ENCODE results near the gene BEND5.

Gene BEND5

GRCh38 chr1:48679859-48680258, 96.8 kb downstream of the BEND5 start:
- no peak for DNase-seq (ENCODE audit: low spot score)

- no peak for DNase-seq (ENCODE audit: low spot score)
Measured at GRCh38 chr1:48678710-48679505, 97.8 kb downstream of the BEND5 start.

Data from hematopoietic multipotent progenitor cell treated with erythropoietin and hydrocortisone succinate and interleukin-3 and kit ligand, for 17 days (in vitro differentiated cells).